Mesendoderm (in vitro differentiated cells): Measurements from ENCODE around the gene APBB2.

ENCODE experiments used
- DNase-seq: peaks from one replicate; pipeline ENCODE4 v3.0.0; 2013
- H2AK5ac ChIP-seq: 2 replicates; pipeline ENCODE4 v1.6.1; 2013; ENCODE audit warnings: low read length, inconsistent platforms
- H2BK120ac ChIP-seq: 2 replicates; pipeline ENCODE4 v1.6.1; 2013; ENCODE audit warnings: low read depth, mild to moderate bottlenecking, low read length, moderate library complexity, mixed read lengths
- H2BK15ac ChIP-seq: replicated peaks from 2 replicates; pipeline ENCODE4 v1.6.1; 2013; ENCODE audit warnings: low read depth, mild to moderate bottlenecking, moderate library complexity
- H2BK5ac ChIP-seq: 2 replicates; pipeline ENCODE4 v1.6.1; 2013; ENCODE audit warnings: low read length, inconsistent platforms
- H3K18ac ChIP-seq: 2 replicates; pipeline ENCODE4 v1.6.1; 2013; ENCODE audit warnings: mild to moderate bottlenecking, low read length, mixed read lengths
- H3K23ac ChIP-seq: one replicate; pipeline ENCODE4 v1.6.1; 2013; ENCODE audit warnings: low read length
- H3K27ac ChIP-seq: 2 replicates; pipeline ENCODE4 v1.5.1; 2013; ENCODE audit warnings: low read depth, mild to moderate bottlenecking, inconsistent platforms, low read length, moderate library complexity
- H3K27me3 ChIP-seq: 2 replicates; pipeline ENCODE4 v1.6.1; 2013; ENCODE audit warnings: low read length, control low read depth, mild to moderate bottlenecking, inconsistent platforms; ENCODE audit not compliant: insufficient read depth, poor library complexity
- H3K36me3 ChIP-seq: 2 replicates; pipeline ENCODE4 v1.6.1; 2013; ENCODE audit warnings: low read length, inconsistent platforms; ENCODE audit not compliant: control insufficient read depth, insufficient read depth
- H3K4ac ChIP-seq: one replicate; pipeline ENCODE4 v1.6.1; 2013; ENCODE audit warnings: low read depth, mild to moderate bottlenecking, low read length, moderate library complexity
- H3K4me1 ChIP-seq: 2 replicates; pipeline ENCODE4 v1.6.1; 2013; ENCODE audit warnings: low read depth, low read length, inconsistent platforms; ENCODE audit not compliant: control insufficient read depth
- H3K4me2 ChIP-seq: 2 replicates; pipeline ENCODE4 v1.6.1; 2013; ENCODE audit warnings: low read length
- H3K4me3 ChIP-seq: 2 replicates; pipeline ENCODE4 v1.5.1; 2013; ENCODE audit warnings: mild to moderate bottlenecking, low read length
- H3K56ac ChIP-seq: one replicate; pipeline ENCODE4 v1.6.1; 2013; ENCODE audit warnings: low read length
- H3K79me1 ChIP-seq: 2 replicates; pipeline ENCODE4 v1.6.1; 2013; ENCODE audit warnings: low read length, inconsistent platforms
- H3K79me2 ChIP-seq: 2 replicates; pipeline ENCODE4 v1.6.1; 2013; ENCODE audit warnings: mild to moderate bottlenecking, low read length; ENCODE audit not compliant: control insufficient read depth, insufficient read depth
- H3K9ac ChIP-seq: 2 replicates; pipeline ENCODE4 v1.6.1; 2013; ENCODE audit warnings: low read length, inconsistent platforms
- H4K5ac ChIP-seq: one replicate; pipeline ENCODE4 v1.6.1; 2013; ENCODE audit warnings: low read length
- H4K8ac ChIP-seq: one replicate; pipeline ENCODE4 v1.6.1; 2013; ENCODE audit warnings: low read depth, mild to moderate bottlenecking, control low read depth, low read length, moderate library complexity
- whole genome bisulfite sequencing: extraction: QIAGEN DNeasy Blood & Tissue Kit; methylation state at CpG from one replicate; pipeline ENCODE4 v1.1.7; 2013; ENCODE audit warnings: low lambda C conversion rate, missing lambda C conversion rate; ENCODE audit not compliant: insufficient coverage; ENCODE audit errors: extremely low coverage; 5-methylcytosine and 5-hydroxymethylcytosine counted together

The APBB2 gene

DNA sequence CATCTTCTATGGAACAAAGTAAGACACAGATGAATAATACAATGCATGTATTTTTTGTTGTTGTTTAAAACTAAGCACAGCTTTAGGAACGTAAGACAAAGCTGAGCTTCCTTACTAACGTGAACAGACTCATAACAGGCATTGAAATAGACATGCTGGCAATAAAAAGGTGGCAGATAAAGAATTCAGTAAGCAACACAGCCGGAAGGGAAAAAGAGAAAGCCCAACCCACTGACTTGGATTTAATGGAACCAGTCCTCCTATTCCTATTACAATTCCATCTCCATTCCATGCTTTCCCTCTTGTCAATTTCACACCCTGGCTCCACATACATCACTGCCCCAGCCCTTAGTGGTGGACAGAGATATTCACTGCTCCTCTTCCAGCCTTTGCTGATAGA, 282.5 kb downstream of the APBB2 start:
- no peak overlapping the region for H2AK5ac ChIP-seq
- H3K4me1 ChIP-seq = peaks cover 2% of the 10 kb centered on the region
- H3K36me3 ChIP-seq = no peaks in the 10 kb centered on the region
- H3K27ac ChIP-seq = no peak overlapping the region
- H2BK15ac ChIP-seq = no peak overlapping the region
- H3K79me1 ChIP-seq = no peaks in the 10 kb centered on the region
- no peak overlapping the region for H3K4me2 ChIP-seq
- no peak overlapping the region for H3K4me3 ChIP-seq
- no peak overlapping the region for H3K4ac ChIP-seq
- no peak for DNase-seq
- no peak overlapping the region for H3K23ac ChIP-seq
- no CpG with 5 or more reads among the region's 3 CpGs for WGBS
- H3K27me3 ChIP-seq = no peaks in the 10 kb centered on the region
- H4K5ac ChIP-seq = no peak overlapping the region
- no peak overlapping the region for H3K18ac ChIP-seq
- H2BK5ac ChIP-seq = no peak overlapping the region
- no peak overlapping the region for H2BK120ac ChIP-seq
- no peaks in the 10 kb centered on the region for H3K79me2 ChIP-seq
- H3K9ac ChIP-seq = no peak overlapping the region
- no peak overlapping the region for H3K56ac ChIP-seq
- no peak overlapping the region for H4K8ac ChIP-seq

DNA sequence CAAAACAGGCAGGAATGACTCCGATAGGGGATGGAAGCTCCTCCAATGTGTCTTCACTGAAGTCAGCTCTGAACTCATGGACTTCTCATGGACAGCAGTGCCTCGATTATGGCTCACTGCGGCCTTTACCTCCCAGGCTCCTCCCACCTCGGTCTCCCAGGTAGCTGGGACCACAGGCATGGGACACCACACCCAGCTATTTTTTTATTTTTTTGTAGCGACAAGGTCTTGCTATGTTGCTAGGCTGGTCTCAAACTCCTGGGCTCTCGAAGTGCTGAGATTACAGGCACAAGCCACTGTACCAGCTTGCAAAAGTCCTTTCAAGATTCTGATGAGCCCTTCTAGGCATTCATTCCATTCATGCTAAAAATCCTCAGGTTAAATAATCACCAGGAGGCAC, 283.1 kb downstream of the APBB2 start:
- H3K18ac ChIP-seq = no peak overlapping the region
- H2BK15ac ChIP-seq = no peak overlapping the region
- H3K27ac ChIP-seq = no peak overlapping the region
- no peaks in the 10 kb centered on the region for H3K79me2 ChIP-seq
- H3K27me3 ChIP-seq = no peaks in the 10 kb centered on the region
- peaks cover 2% of the 10 kb centered on the region for H3K4me1 ChIP-seq
- H3K4me2 ChIP-seq = no peak overlapping the region
- H2AK5ac ChIP-seq = no peak overlapping the region
- H3K23ac ChIP-seq = no peak overlapping the region
- no peak overlapping the region for H2BK5ac ChIP-seq
- no peak overlapping the region for H4K5ac ChIP-seq
- no CpG with 5 or more reads among the region's 6 CpGs for WGBS
- H3K4ac ChIP-seq = no peak overlapping the region
- no peaks in the 10 kb centered on the region for H3K36me3 ChIP-seq
- H3K79me1 ChIP-seq = no peaks in the 10 kb centered on the region
- DNase-seq = no peak
- H3K9ac ChIP-seq = no peak overlapping the region
- H4K8ac ChIP-seq = no peak overlapping the region
- H3K4me3 ChIP-seq = no peak overlapping the region
- no peak overlapping the region for H3K56ac ChIP-seq
- H2BK120ac ChIP-seq = no peak overlapping the region

DNA sequence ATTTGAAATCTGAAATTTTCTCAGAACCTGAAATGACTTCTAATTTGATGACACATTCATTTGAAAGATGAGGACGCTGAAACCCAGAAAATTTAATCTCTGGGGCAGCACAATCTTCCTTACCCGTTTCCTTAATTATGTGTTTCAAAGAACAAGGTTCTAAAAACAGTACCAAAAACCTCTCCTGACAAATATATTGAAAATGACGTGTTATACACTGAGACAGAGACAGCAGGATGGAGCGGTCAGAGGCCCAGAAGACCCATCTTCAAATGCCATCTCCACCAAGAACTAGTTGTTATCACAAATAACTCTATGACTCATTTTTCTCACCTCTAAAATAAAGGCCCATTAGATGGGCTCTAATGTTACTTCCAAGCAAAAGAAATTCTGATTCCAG, 287.3 kb downstream of the APBB2 start:
- Histone ChIP-seq H3K4me2 (no peak overlapping the region), H2AK5ac (no peak overlapping the region), H3K79me2 (no peaks in the 10 kb centered on the region), H3K4ac (no peak overlapping the region), H2BK15ac (no peak overlapping the region), H3K27ac (no peak overlapping the region), H3K79me1 (no peaks in the 10 kb centered on the region), H3K27me3 (no peaks in the 10 kb centered on the region), H3K4me3 (no peak overlapping the region), H2BK5ac (no peak overlapping the region), H3K18ac (no peak overlapping the region), H3K4me1 (peaks cover 2% of the 10 kb centered on the region), H4K5ac (no peak overlapping the region), H3K56ac (no peak overlapping the region), H3K23ac (no peak overlapping the region), H2BK120ac (no peak overlapping the region), H3K9ac (no peak overlapping the region), H3K36me3 (no peaks in the 10 kb centered on the region), H4K8ac (no peak overlapping the region)
- no peak for DNase-seq
- WGBS = no CpG with 5 or more reads among the region's 4 CpGs

DNA sequence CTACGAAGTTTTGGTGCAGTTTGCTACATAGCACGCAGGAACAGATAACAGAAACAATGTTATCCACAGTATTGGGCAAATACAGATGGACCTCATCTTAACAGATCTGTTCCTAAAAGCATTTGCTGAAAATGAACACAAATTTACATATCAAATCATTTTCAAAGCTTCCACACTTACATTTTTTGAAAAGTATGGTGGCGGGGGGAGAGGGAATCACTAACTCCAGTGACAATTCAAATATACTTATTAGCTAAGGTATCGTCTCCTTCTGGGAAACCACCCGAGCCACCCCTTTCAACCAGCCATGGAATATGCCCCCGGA, 289.6 kb downstream of the APBB2 start:
- WGBS = no CpG with 5 or more reads among the region's 6 CpGs
- H3K9ac ChIP-seq = no peak overlapping the region
- no peak overlapping the region for H3K4ac ChIP-seq
- H3K4me3 ChIP-seq = no peak overlapping the region
- no peaks in the 10 kb centered on the region for H3K79me1 ChIP-seq
- H2AK5ac ChIP-seq = no peak overlapping the region
- no peak overlapping the region for H2BK120ac ChIP-seq
- no peaks in the 10 kb centered on the region for H3K27me3 ChIP-seq
- H4K5ac ChIP-seq = no peak overlapping the region
- H3K18ac ChIP-seq = no peak overlapping the region
- H2BK5ac ChIP-seq = no peak overlapping the region
- H3K56ac ChIP-seq = no peak overlapping the region
- H2BK15ac ChIP-seq = no peak overlapping the region
- H3K23ac ChIP-seq = no peak overlapping the region
- no peak for DNase-seq
- no peaks in the 10 kb centered on the region for H3K4me1 ChIP-seq
- H3K4me2 ChIP-seq = no peak overlapping the region
- no peak overlapping the region for H3K27ac ChIP-seq
- no peak overlapping the region for H4K8ac ChIP-seq
- no peaks in the 10 kb centered on the region for H3K79me2 ChIP-seq
- no peaks in the 10 kb centered on the region for H3K36me3 ChIP-seq

DNA sequence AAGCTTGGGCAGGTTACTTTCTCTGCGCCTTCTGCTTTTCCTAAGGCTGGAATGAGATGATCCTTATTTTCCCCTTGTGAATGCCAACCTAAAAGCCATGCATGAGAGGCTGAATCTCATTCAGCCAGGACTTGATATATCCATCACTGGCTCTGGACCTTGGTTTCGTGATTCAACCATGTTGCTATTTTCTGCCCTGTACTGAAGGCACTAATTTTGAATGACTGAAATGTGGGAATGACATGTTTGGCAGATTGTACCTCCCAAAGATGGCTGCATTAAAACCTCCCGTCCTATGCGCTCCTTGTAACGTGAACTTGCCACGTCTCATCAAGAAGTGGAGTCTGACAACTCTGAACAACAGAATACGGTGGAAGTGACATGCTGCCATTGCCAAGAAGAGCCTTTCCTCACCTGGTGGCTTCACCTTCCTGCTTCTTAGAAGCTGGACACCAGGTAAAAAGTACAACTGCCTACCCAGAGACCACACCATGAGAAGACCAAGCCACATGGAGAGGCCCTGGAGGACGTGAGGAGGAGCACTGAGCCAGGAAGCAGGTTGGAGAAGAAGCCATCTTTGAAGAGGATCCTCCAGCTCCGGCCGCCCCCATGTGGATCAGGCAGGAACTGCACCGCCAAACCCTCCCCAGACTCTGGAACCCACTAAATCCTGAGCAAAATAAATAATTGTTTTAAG, 290.1 kb downstream of the APBB2 start:
- H3K4me3 ChIP-seq = no peak overlapping the region
- H3K36me3 ChIP-seq = no peaks in the 10 kb centered on the region
- H3K4ac ChIP-seq = no peak overlapping the region
- no CpG with 5 or more reads among the region's 11 CpGs for WGBS
- H2BK120ac ChIP-seq = no peak overlapping the region
- H3K79me1 ChIP-seq = no peaks in the 10 kb centered on the region
- no peak overlapping the region for H2AK5ac ChIP-seq
- no peak overlapping the region for H3K18ac ChIP-seq
- H3K56ac ChIP-seq = no peak overlapping the region
- no peak overlapping the region for H3K27ac ChIP-seq
- H3K79me2 ChIP-seq = no peaks in the 10 kb centered on the region
- no peak overlapping the region for H2BK5ac ChIP-seq
- no peaks in the 10 kb centered on the region for H3K27me3 ChIP-seq
- peak; percentile 64 for DNase-seq
- no peak overlapping the region for H4K8ac ChIP-seq
- H3K4me1 ChIP-seq = no peaks in the 10 kb centered on the region
- no peak overlapping the region for H3K4me2 ChIP-seq
- H2BK15ac ChIP-seq = no peak overlapping the region
- no peak overlapping the region for H4K5ac ChIP-seq
- no peak overlapping the region for H3K9ac ChIP-seq
- H3K23ac ChIP-seq = no peak overlapping the region
